Measurements from ENCODE around the gene RALY.
"Not testable (repeated sequence)": the region's sequence is repeated elsewhere in the genome, so short reads cannot be mapped to it uniquely, and the experiment has no call there.

The RALY gene

GRCh38 chr20:34133365-34133860, 139.7 kb downstream of the RALY start:
- DNase-seq (ENCODE audit: low read depth in 2 of 2) = not testable (repeated sequence)

All from activated CD8-positive, alpha-beta memory T cell treated with anti-CD3 and anti-CD28 coated beads for 4 hours (primary cell).